SK-N-DZ (cell line): Measurements from ENCODE around the gene INO80.

Source experiments
- DNase-seq: peaks from one replicate; pipeline ENCODE4 v3.0.0-alpha.2; 2015; ENCODE audit warnings: low spot score

INO80 gene

GRCh38 chr15:41043276-41043951 is 72.7 kb downstream of the INO80 start:
- no peak for DNase-seq

DNA sequence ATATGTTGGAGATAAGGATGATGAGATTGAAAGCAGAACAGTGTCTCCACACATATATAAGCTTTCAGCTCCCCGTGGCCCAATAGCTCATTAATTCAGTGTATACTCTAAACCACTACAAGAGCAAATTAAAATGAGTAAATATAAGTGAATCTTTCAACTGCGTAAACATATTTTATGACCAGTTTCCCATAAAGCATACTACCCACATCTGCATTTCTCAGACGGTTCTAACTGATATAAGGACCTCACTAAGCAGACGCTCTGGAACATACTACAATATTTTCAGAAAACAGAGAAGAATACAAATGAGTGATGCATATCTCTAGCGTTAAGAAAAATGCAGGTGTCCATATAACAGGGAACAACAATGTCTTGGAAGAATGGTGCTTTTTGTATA is 73.2 kb downstream of the INO80 start:
- DNase-seq = no peak

DNA sequence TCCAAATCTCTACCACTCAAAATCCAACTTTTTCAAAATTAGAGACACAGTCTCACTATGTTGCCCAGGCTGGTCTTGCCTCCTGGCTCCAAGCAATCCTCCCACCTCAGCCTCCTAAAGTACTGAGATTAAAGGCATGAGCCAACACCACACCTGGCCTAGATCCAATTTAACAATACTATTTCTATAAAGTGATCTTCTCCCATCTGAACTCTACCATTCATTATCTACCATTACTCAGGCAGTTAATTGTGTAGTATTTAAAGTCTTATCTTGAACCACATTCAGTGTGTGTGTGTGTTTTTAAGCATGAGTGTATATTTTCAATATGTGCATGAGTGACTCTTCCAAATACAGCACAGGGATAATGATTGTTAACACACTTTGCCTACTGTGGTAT is 77.0 kb downstream of the INO80 start:
- DNase-seq = no peak

DNA sequence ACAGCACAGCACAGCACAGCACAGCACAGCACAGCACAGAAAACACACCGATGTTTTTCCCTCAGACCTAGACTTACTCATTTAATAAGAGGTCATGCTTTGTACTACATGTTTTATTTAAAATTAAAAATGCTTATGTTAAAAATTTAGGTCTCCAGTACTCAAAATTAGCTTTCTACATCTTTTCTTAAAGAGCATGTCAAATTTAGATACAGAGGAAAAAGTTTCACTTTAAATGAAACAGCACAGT is 84.1 kb downstream of the INO80 start:
- no peak for DNase-seq

DNA sequence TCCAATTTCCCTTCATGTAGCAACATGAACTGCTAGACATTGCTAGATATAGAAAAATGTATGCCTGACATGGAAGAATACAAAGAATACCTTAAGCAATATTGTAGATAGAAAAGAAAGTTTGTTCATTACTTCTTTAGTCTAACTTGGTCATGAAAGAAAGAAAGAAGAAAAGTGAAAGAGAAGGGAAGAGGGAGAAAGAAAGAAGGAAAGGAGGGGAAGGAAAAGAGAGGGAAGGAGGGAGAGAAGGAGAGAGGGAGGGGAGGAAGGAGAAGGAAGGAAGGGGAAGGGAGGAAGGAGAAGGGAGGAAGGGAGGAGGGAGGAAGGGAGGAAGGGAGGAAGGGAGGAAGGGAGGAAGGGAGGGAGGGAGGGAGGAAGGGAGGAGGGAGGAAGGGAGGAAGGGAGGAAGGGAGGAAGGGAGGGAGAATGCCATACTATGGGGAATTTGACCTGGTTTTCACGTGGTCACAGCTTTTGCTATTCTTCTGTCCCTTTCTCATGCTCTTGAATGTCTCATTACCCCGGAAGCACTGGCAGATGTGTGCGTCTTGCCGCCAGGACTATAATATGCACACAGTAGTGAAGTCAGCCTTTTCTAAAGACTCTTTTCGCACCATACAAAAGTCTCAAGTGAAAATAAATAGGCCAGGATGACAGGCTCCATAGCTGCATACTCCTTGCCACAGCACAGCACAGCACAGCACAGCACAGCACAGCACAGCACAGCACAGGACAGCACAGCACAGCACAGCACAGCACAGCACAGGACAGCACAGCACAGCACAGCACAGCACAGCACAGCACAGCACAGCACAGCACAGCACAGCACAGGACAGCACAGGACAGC is 84.6 kb downstream of the INO80 start:
- DNase-seq = no peak

GRCh38 chr15:41028853-41029252 is 87.2 kb downstream of the INO80 start:
- no peak for DNase-seq

- DNase-seq = no peak
These were observed 90.7 kb downstream of the INO80 start for GRCh38 chr15:41025393-41025792.

DNA sequence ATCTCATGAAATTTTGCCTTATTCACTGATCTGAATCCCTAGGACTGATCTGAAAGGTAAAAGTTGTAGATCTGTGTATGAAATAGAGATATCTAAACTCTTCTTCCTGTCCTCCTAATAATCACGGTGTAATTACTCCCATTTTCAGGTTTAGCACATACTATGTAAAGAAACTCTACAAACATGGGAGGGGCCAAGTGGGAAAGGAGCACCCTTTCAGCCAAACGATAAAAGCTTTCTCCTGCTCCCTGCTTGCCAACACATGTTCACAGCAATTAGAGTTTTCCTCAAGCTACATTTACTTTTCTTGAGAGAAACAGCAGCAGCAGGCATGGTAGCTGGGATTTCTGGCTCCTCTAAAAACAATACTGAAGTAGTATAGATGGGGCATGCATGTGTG is 91.2 kb downstream of the INO80 start:
- no peak for DNase-seq

DNA sequence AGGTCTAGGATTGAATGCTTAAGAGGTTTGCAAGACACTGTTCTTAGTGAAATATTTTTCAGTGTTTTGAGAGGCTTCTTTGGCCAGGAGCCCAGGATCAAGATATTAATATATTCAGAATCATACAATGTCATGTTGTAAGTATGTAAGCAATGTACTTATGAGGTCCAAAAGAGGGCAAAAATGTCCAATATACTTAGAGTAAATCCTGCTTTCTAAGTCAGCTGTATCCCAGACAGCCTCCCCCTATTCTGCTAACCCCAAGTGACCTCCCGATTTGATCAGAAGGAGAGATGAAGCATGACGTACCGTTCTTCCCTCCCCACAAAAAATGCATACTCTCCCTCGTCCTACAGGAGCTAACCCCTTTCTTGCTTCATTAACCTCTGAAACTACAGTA is 91.9 kb downstream of the INO80 start:
- no peak for DNase-seq

DNA sequence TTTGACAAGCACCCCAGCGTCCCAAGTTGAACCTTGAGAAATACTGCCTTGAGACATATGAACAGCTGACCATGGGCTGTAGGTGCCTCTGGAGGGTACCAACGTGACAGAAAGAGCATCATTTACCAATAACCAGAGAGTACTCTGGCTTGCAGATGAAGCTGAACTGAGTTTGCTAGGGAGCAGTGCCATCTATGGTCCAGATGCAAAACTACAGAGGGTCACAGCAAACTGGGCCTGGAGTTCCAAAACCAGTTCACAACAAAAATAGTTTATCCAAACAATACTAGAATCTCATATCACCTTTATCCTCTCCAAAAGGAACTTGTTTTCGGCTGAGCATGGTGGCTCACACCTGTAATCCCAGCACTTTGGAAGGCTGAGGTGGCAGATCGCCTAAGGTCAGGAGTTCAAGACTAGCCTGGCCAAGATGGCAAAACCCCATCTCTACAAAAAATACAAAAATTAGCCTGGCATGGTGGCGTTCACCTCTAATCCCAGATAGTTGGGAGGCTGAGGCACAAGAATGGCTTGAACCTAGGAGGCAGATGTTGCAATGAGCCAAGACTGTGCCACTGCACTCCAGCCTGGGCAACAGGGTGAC is 93.5 kb downstream of the INO80 start:
- peak; percentile 32 for DNase-seq

GRCh38 chr15:41020829-41021228 is 95.3 kb downstream of the INO80 start:
- DNase-seq = no peak

DNA sequence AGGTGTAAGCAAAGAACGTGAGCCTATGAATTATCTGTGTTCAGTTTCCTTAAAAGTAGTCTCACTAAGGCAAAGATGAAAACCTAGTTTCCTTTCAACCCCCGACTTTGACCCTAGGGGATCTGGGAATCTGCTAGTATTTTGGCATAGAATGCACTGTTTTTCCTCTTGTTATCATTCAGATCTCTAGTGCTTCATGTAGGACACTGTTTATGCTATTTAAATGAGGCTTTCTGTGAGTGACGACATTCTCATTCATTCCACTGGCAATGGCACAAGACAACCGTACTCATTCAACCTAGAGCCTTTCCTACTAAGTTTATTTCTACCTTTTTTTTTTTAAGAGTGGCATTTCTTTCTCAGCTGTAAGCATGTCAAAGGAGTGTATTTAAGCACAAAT is 95.8 kb downstream of the INO80 start:
- no peak for DNase-seq

DNA sequence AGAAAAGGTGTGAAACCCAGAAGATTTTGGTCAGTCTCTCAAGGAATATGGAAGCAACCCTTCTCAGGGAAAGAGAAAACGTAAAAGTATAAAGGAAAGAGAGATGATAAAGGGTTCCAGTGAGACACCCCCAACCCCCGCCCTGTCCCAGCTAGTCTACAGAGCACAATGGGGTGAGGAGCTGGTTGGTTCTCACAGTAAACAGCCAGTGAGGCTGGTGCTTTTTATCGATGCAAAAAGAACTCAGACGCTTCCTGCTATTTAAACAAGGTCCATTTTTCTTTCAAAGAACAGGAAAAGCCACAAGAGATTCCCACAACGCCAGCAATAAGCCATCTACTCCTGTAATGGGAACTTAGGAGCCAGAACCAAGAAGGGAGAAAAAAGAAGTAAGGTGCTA is 96.9 kb downstream of the INO80 start:
- no peak for DNase-seq

GRCh38 chr15:41018534-41018933 is 97.5 kb downstream of the INO80 start:
- DNase-seq = no peak

- no peak for DNase-seq
These were observed 98.9 kb downstream of the INO80 start for GRCh38 chr15:41017066-41017735.

DNA sequence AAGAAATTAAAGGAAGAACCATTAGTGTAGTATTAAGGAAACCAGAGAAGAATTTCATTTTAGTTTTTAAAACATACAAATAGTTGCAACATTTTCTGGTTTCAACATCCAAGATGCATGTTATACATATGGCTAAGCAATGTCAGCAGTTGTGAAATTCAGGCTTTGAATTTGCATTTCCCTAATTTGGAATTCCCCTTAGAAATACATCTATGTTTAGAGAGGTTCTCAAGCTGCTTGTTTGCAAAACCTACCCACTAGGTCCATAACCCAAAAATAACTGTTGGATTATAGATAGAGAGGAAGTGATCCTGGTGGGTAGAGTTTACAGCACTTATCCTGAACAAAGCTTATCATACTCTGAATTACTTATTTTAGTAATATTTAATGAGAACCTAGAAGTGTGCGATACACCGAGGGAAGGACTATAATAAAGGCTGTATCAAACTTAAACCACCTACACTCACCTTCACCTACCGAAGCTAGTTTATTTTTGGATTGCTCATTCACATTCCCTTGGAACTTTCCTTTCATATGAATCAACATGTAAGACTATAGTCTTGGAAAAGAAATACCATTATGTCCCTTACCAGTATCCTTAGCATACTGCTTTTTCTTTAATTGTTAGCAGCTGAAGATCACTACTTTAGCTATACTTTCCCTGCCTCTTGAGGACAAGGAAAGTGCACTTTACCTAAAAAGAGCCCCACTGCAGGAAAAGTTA is 102.2 kb downstream of the INO80 start:
- no peak for DNase-seq

DNA sequence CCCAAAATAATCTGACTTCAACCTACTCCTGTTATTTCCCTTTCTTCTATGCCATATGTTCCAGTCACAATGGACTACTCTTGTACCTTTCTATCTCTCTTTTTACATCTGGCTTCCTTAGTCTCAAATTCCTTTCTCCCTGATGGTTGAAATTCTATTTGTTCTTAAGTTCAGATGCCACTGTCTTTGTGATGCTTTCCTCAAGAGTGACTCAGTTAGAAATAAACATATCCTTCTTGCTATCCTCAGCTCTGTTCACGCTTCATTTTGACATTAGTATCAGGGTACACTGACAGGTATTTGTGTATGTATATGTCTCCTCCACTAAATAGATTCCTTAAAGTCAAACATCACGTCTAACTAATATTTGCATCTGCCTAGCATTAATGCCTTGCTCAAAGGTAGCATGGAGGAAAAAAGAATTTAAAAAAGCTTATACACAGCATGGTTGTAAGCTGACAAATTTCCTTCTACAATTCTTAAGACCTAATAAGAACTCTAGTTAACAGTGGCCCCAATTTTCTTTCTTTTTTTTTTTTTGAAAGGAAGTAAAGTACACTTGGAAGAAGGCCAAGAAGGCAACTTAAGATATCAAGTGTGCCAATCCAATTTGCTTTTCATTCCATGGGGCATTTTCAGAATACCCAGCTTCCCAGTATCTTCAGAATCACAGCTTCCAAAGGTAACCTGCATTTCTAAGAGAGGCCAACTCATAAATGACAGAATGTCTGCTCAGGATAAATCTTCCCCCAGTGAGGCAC is 104.8 kb downstream of the INO80 start:
- DNase-seq = no peak

GRCh38 chr15:41010345-41010744 is 105.7 kb downstream of the INO80 start:
- no peak for DNase-seq

DNA sequence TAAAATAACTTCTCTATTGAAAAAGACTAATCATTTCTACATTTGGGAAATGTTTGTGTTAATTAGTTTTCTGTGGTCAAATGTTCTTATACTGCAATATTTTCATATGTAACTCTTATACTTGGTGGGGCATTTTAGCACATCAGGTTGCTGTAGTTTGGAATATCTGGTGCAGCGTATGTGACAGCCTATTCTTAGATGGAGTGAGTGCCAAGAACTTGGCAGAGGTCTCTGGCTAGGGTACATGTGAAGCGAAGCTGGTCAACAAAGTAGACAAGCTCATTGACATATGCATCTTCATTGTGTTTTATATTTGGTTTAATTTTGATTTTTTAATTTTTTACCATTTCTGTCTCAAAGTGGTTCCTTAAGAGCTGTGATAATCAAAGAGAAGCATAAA is 109.6 kb downstream of the INO80 start:
- no peak for DNase-seq

DNA sequence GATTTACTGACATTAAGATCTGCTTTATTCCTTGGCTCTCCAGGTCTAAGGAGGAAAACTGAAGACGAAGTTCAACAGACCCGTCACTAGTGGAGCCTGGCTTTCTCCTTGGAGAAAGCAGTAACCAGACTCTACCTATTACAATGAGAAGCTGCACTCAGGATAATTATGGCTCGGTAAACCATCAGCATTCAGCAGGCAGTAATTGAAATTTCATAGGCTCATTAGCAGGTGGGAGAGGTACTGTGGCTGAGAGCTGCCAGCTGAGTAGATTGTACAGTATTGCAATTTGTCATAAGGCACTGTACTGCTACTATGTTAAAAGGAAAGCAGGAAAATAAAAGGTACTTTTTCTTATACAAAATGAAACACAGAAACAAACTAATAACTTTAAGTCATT is 111.6 kb downstream of the INO80 start:
- no peak for DNase-seq

DNA sequence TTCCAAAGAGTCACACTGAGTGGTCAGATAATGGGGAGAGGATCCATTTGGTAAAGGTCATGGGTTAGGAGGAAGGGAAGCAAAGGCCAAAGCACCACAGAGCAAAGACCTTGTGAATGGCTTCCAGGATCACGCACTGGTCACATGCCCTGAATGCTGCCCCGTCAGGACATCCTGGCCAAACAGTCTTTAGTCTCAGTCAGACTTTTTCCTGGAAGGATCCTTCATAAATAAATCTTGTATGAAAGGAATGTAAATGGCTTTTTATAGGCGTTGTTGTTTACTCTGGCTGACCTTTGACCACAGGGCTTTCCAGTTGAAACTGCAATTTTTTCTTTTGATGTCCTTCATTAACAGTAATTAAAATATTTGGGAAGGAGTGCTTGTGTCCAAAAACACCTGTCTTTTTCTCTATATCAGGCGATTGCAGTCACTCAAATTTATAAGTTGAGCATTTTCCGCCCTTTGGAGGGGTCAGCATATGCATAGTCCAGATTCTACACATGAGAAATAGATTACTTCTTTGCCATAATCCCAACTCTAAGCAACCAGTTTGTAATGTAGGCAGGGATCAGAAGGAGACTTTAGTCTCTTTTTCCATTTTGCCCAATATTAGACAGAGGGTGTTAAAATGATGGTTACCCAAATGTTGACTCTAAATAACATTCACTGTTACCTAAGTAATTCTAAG is 114.4 kb downstream of the INO80 start:
- DNase-seq = no peak
